ENCODE data around the gene BCL6B.
A peak's percentile ranks its signal among the peaks of the same experiment; 100 is the strongest.

GRCh38 chr17:7004398-7005253 is 18.2 kb upstream of the BCL6B start:
- peak; percentile 91 for TF ChIP-seq CTCF (IDR thresholded peaks at IDR 0.05; ENCODE audit: borderline replicate concordance, extremely low read depth, low read length, poor library complexity, severe bottlenecking)
- no peak for TF ChIP-seq EZH2 (IDR thresholded peaks at IDR 0.05; ENCODE audit: borderline replicate concordance, low read depth, low read length, severe bottlenecking)

All from DND-41 (cell line).